ENCODE data around the gene NEK6. TPM values are rescaled to one million over a fixed set of nuclear protein-coding genes. Genes with fewer than 3 reads are reported as not detected.
A peak's percentile ranks its signal among the peaks of the same experiment; 100 is the strongest.

Gene NEK6
- total RNA-seq, 3 donors from 2014 or later (not counting 1 experiment from before 2014, with no cell fraction given), result 25.0 to 34.9 (median 33.0) TPM

- WGBS (ENCODE audit: insufficient coverage), result 74% methylated on average over 2 of the region's 2 CpGs
- H3K9me3 ChIP-seq (ENCODE audit: control insufficient read depth, insufficient read depth, low read length), result no peaks in the 10 kb centered on the region
- no peaks in the 10 kb centered on the region for H3K27me3 ChIP-seq (ENCODE audit: control insufficient read depth, insufficient read depth, low read length)
- Mint-ChIP-seq H3K36me3 (no peaks in the 10 kb centered on the region), H3K9me3 (no peaks in the 10 kb centered on the region), H3K27me3 (ENCODE audit: low read depth in 2 of 2) (no peaks in the 10 kb centered on the region), H3K4me3 (peak overlapping the region; percentile 35), H3K27ac (peak overlapping the region; percentile 71 to 80), H3K4me1 (peaks cover 72 to 85% of the 10 kb centered on the region in 2 donors)
- DNase-seq (no peak), ATAC-seq (no peak)
- no peak overlapping the region for H3K4me3 ChIP-seq (ENCODE audit: low read length)
- H3K36me3 ChIP-seq (ENCODE audit: control insufficient read depth, insufficient read depth, low read length), result no peaks in the 10 kb centered on the region
- no peak overlapping the region for H3K27ac ChIP-seq (ENCODE audit: low read length)
- TF ChIP-seq CTCF (IDR thresholded peaks at IDR 0.05), result no peak
- intact Hi-C loops (cut with micrococcal nuclease), result no loop called here
- peaks cover 57% of the 10 kb centered on the region for H3K4me1 ChIP-seq (ENCODE audit: control insufficient read depth, insufficient read depth, low read length)
These were observed 48.0 kb upstream of the NEK6 start for GRCh38 chr9:124209774-124210173.

- Histone ChIP-seq H3K4me3 (ENCODE audit: low read length) (no peak overlapping the region), H3K9me3 (ENCODE audit: control insufficient read depth, insufficient read depth, low read length) (no peaks in the 10 kb centered on the region), H3K4me1 (ENCODE audit: control insufficient read depth, insufficient read depth, low read length) (peaks cover 65% of the 10 kb centered on the region), H3K27ac (ENCODE audit: low read length) (no peak overlapping the region), H3K36me3 (ENCODE audit: control insufficient read depth, insufficient read depth, low read length) (no peaks in the 10 kb centered on the region), H3K27me3 (ENCODE audit: control insufficient read depth, insufficient read depth, low read length) (no peaks in the 10 kb centered on the region)
- WGBS (ENCODE audit: insufficient coverage), result 49% methylated on average over 2 of the region's 3 CpGs
- H3K36me3 Mint-ChIP-seq, result no peaks in the 10 kb centered on the region
- peak in 1 of 3 donors; percentile 50 for ATAC-seq
- no peaks in the 10 kb centered on the region for H3K9me3 Mint-ChIP-seq
- H3K4me3 Mint-ChIP-seq, result no peak overlapping the region
- peaks cover 72 to 84% of the 10 kb centered on the region in 2 donors for H3K4me1 Mint-ChIP-seq
- no peak for DNase-seq
- peak overlapping the region; percentile 44 to 71 for H3K27ac Mint-ChIP-seq
- H3K27me3 Mint-ChIP-seq (ENCODE audit: low read depth in 2 of 2), result no peaks in the 10 kb centered on the region
- no peak for TF ChIP-seq CTCF (IDR thresholded peaks at IDR 0.05)
- intact Hi-C loops (cut with micrococcal nuclease), result no loop called here
These were observed 47.1 kb upstream of the NEK6 start for GRCh38 chr9:124210697-124211096.

GRCh38 chr9:124212381-124213050 lies 45.2 kb upstream of the NEK6 start:
- Histone ChIP-seq H3K27ac (ENCODE audit: low read length) (no peak overlapping the region), H3K4me1 (ENCODE audit: control insufficient read depth, insufficient read depth, low read length) (peaks cover 66% of the 10 kb centered on the region), H3K4me3 (ENCODE audit: low read length) (no peak overlapping the region), H3K27me3 (ENCODE audit: control insufficient read depth, insufficient read depth, low read length) (no peaks in the 10 kb centered on the region), H3K36me3 (ENCODE audit: control insufficient read depth, insufficient read depth, low read length) (no peaks in the 10 kb centered on the region), H3K9me3 (ENCODE audit: control insufficient read depth, insufficient read depth, low read length) (no peaks in the 10 kb centered on the region)
- no peak for DNase-seq
- H3K27ac Mint-ChIP-seq, result peak overlapping the region; percentile 44 to 70
- H3K27me3 Mint-ChIP-seq (ENCODE audit: low read depth in 2 of 2), result no peaks in the 10 kb centered on the region
- intact Hi-C loops (cut with micrococcal nuclease), result no loop called here
- peak overlapping the region; percentile 9 for H3K4me3 Mint-ChIP-seq
- no peak for ATAC-seq
- H3K4me1 Mint-ChIP-seq, result peaks cover 75 to 82% of the 10 kb centered on the region in 2 donors
- no peaks in the 10 kb centered on the region for H3K36me3 Mint-ChIP-seq
- 92% methylated on average over 12 of the region's 12 CpGs for WGBS (ENCODE audit: insufficient coverage)
- H3K9me3 Mint-ChIP-seq, result no peaks in the 10 kb centered on the region
- TF ChIP-seq CTCF (IDR thresholded peaks at IDR 0.05), result no peak

- H3K27me3 ChIP-seq (ENCODE audit: control insufficient read depth, insufficient read depth, low read length), result no peaks in the 10 kb centered on the region
- intact Hi-C loops (cut with micrococcal nuclease), result no loop called here
- H3K4me1 Mint-ChIP-seq, result peaks cover 79 to 86% of the 10 kb centered on the region in 2 donors
- 96% methylated on average over 12 of the region's 12 CpGs for WGBS (ENCODE audit: insufficient coverage)
- H3K4me3 ChIP-seq (ENCODE audit: low read length), result no peak overlapping the region
- H3K4me1 ChIP-seq (ENCODE audit: control insufficient read depth, insufficient read depth, low read length), result peaks cover 66% of the 10 kb centered on the region
- H3K4me3 Mint-ChIP-seq, result no peak overlapping the region
- no peak overlapping the region for H3K27ac ChIP-seq (ENCODE audit: low read length)
- H3K9me3 ChIP-seq (ENCODE audit: control insufficient read depth, insufficient read depth, low read length), result no peaks in the 10 kb centered on the region
- H3K27me3 Mint-ChIP-seq (ENCODE audit: low read depth in 2 of 2), result no peaks in the 10 kb centered on the region
- TF ChIP-seq CTCF (IDR thresholded peaks at IDR 0.05), result no peak
- ATAC-seq (no peak), DNase-seq (no peak)
- H3K36me3 ChIP-seq (ENCODE audit: control insufficient read depth, insufficient read depth, low read length), result no peaks in the 10 kb centered on the region
- H3K9me3 Mint-ChIP-seq, result no peaks in the 10 kb centered on the region
- H3K36me3 Mint-ChIP-seq, result no peaks in the 10 kb centered on the region
- H3K27ac Mint-ChIP-seq, result peak overlapping the region in 1 of 2 donors; percentile 44
These were observed 44.4 kb upstream of the NEK6 start for GRCh38 chr9:124213396-124213795.
